Measurements from ENCODE around the gene KIAA0232.

DNA sequence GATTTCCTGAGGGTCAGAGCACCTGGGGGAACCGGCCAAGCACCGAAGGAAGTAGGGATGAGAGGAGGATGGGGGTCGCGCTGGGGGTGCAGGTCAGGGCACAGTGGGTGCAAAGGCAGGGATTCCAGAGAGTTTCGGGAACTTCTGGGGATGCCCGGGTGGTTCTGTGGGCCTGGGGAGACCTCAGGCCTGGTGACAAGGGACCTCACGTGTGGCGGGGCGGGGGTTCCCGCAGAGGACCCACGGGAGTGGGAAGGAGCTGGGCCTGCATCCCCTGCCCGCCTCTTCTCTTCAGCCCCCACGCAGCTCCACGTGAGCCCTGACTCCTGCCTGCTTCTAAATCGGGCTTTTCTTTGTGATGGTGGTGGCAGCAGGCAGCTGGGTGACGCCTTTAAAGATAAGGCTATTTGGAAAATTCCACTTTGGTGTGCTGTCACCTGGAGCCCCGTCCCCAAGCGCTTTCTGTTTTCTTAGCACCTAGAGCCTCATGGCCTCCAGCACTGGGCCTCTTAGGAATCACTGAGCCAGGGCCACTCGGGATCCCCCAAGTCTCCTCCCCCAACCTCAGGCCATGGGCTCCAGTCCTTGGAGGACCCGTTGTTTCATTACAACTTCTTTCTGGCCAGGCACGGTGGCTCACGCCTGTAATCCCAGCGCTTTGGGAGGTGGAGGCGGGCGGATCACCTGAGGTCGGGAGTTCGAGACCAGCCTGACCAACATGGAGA lies 120.0 kb downstream of the KIAA0232 start:
- TF ChIP-seq, protein P1, sequence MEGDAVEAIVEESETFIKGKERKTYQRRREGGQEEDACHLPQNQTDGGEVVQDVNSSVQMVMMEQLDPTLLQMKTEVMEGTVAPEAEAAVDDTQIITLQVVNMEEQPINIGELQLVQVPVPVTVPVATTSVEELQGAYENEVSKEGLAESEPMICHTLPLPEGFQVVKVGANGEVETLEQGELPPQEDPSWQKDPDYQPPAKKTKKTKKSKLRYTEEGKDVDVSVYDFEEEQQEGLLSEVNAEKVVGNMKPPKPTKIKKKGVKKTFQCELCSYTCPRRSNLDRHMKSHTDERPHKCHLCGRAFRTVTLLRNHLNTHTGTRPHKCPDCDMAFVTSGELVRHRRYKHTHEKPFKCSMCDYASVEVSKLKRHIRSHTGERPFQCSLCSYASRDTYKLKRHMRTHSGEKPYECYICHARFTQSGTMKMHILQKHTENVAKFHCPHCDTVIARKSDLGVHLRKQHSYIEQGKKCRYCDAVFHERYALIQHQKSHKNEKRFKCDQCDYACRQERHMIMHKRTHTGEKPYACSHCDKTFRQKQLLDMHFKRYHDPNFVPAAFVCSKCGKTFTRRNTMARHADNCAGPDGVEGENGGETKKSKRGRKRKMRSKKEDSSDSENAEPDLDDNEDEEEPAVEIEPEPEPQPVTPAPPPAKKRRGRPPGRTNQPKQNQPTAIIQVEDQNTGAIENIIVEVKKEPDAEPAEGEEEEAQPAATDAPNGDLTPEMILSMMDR (IDR thresholded peaks at IDR 0.05; ENCODE audit: poor library complexity, severe bottlenecking): no peak
- TF ChIP-seq EZH2 (IDR thresholded peaks at IDR 0.05; ENCODE audit: borderline replicate concordance, insufficient read depth, low read length, poor library complexity, severe bottlenecking): no peak
- TF ChIP-seq MXI1 (conservative IDR thresholded peaks at IDR 0.05; ENCODE audit: poor library complexity, severe bottlenecking): no peak
- no peak for TF ChIP-seq POLR2AphosphoS5 (IDR thresholded peaks at IDR 0.05)
- TF ChIP-seq RAD21 (conservative IDR thresholded peaks at IDR 0.05): no peak
- no peak for TF ChIP-seq REST (IDR thresholded peaks at IDR 0.05; ENCODE audit: borderline replicate concordance)
- no peak for TF ChIP-seq SMC3 (conservative IDR thresholded peaks at IDR 0.05; ENCODE audit: poor library complexity)
- TF ChIP-seq EP300 (conservative IDR thresholded peaks at IDR 0.05; ENCODE audit: poor library complexity, severe bottlenecking): no peak

Measured in neural cell (in vitro differentiated cells).